Endothelial cell of umbilical vein (primary cell): Measurements from ENCODE around the gene RFX2. TPM values are rescaled to one million over a fixed set of nuclear protein-coding genes. Genes with fewer than 3 reads are reported as not detected.

Source experiments
- BruUV-seq: library from RNA; stranded (reverse); fragments of 400-500 nt; replicated peaks from 2 replicates; lab custom pipeline; 2021; lab: Mats Ljungman, UMichigan
- CTCF ChIA-PET: fragments of 300-600, 350-600 bp; sonication (Branson Sonifier 250); formaldehyde crosslinking; loops from one replicate; lab custom pipeline; 2021; ENCODE audit warnings: antibody characterized with exemption, inconsistent platforms; lab: Charles Lee
- POLR2A ChIA-PET: fragments of 300-600, 350-600 bp; sonication (Branson Sonifier 250); formaldehyde crosslinking; loops from one replicate; lab custom pipeline; 2021; ENCODE audit warnings: antibody characterized with exemption, inconsistent platforms; lab: Charles Lee
- DNase-seq: peaks from one replicate; pipeline ENCODE4 v3.0.0-alpha.2; 2011; ENCODE audit warnings: low read depth, low spot score
- FAIRE-seq: peaks from 2 replicates; lab custom pipeline; 2011; peaks lifted over from hg19 to GRCh38; lab: Jason Lieb, UNC
- H2AFZ ChIP-seq: 2 replicates; pipeline ENCODE4 v1.6.0; 2012; ENCODE audit warnings: low read depth, low read length, control low read depth, inconsistent platforms
- H3K27ac ChIP-seq: 2 replicates; pipeline ENCODE4 v1.5.1; 2011; ENCODE audit warnings: low read depth, mild to moderate bottlenecking, control low read depth, low read length, moderate library complexity; ENCODE audit not compliant: insufficient read depth
- H3K27me3 ChIP-seq, 2 experiments: 2 replicates each; pipeline versions ENCODE4 v1.6.0 to v1.6.1; 2011; ENCODE audit warnings: low read length in 2 of 2, mixed read lengths in 1 of 2; ENCODE audit not compliant: control insufficient read depth in 2 of 2, insufficient read depth in 2 of 2
- H3K36me3 ChIP-seq, 2 experiments: 2 replicates in 1 of 2; 3 replicates in 1 of 2; pipeline ENCODE4 v1.5.1; 2011; ENCODE audit warnings: low read length in 2 of 2, mild to moderate bottlenecking in 1 of 2, moderate library complexity in 1 of 2; ENCODE audit not compliant: control insufficient read depth in 2 of 2, insufficient read depth in 2 of 2; ENCODE audit errors: extremely low read depth in 1 of 2
- H3K4me1 ChIP-seq: 3 replicates; pipeline ENCODE4 v1.5.1; 2011; ENCODE audit warnings: mild to moderate bottlenecking, low read length; ENCODE audit not compliant: control insufficient read depth, insufficient read depth; ENCODE audit errors: extremely low read depth
- H3K4me2 ChIP-seq: 2 replicates; pipeline ENCODE4 v1.6.1; 2011; ENCODE audit warnings: low read length, control low read depth, mixed read lengths; ENCODE audit not compliant: insufficient read depth
- H3K4me3 ChIP-seq, 3 experiments: fragments of 200-600 bp in 1 of 3; sonication (generic), shearing (Covaris generic) in 1 of 3; replicated peaks in 1 of 3; 2 replicates each; pipeline ENCODE4 v1.5.1; 2011 to 2016; ENCODE audit warnings: control low read depth in 3 of 3, low read length in 3 of 3, mild to moderate bottlenecking in 2 of 3, inconsistent platforms in 1 of 3, low read depth in 1 of 3, moderate library complexity in 1 of 3; ENCODE audit not compliant: insufficient read depth in 1 of 3
- H3K79me2 ChIP-seq: 2 replicates; pipeline ENCODE4 v1.6.0; 2012; ENCODE audit warnings: low read length, inconsistent platforms; ENCODE audit not compliant: control insufficient read depth, insufficient read depth
- H3K9ac ChIP-seq: replicated peaks from 2 replicates; pipeline ENCODE3; 2011; ENCODE audit warnings: low read length, control low read depth; ENCODE audit not compliant: insufficient read depth; ENCODE audit errors: extremely low read depth
- H3K9me1 ChIP-seq: replicated peaks from 3 replicates; pipeline ENCODE4 v1.6.0; 2011; ENCODE audit warnings: mild to moderate bottlenecking, low read length; ENCODE audit not compliant: control insufficient read depth, insufficient read depth; ENCODE audit errors: extremely low read depth
- H3K9me3 ChIP-seq: replicated peaks from 2 replicates; pipeline ENCODE4 v1.5.1; 2012; ENCODE audit warnings: low read length, inconsistent platforms; ENCODE audit not compliant: control insufficient read depth, insufficient read depth
- H4K20me1 ChIP-seq: replicated peaks from 2 replicates; pipeline ENCODE3; 2011; ENCODE audit warnings: mild to moderate bottlenecking, low read length; ENCODE audit not compliant: control insufficient read depth, insufficient read depth; ENCODE audit errors: extremely low read depth
- POLR2A ChIP-seq: IDR thresholded peaks from 2 replicates; pipeline ENCODE4 v1.6.1; 2012; ENCODE audit warnings: low read depth, mild to moderate bottlenecking, control low read depth, low read length
- dilution Hi-C: fragments of 300-500 bp; cut with MboI; formaldehyde crosslinking; loops from one replicate; pipeline ENCODE4 v1.15.0; 2019; ENCODE audit warnings: low sequenced_read_pairs; ENCODE audit not compliant: extremely low pct_ligation_motif_present
- intact Hi-C: fragments of 100-400 bp; cut with micrococcal nuclease; formaldehyde crosslinking; loops from one replicate; pipeline ENCODE4 v1.10.0; 2022
- polyA plus RNA-seq, 4 experiments: library from polyadenylated mRNA; depleted of rRNA in 3 of 4; stranded (reverse) in 3 of 4; unstranded in 1 of 4; fragments of >200 nt; gene quantifications; 2 replicates each; pipeline versions ENCODE4 v1.2.1 to v1.2.3, GENCODE V29; 2011 to 2012; ENCODE audit warnings: missing spikeins in 1 of 4
- total RNA-seq: library from RNA; stranded (reverse); gene quantifications from 2 replicates; pipeline ENCODE4 v1.2.3, GENCODE V29; 2021
- TF ChIP-seq, protein P1 (sequence below), 2 donors: IDR thresholded peaks; 1 replicate in 1 of 2; 2 replicates in 1 of 2; pipeline ENCODE4 v1.5.1; 2011; ENCODE audit warnings: low read length in 2 of 2, mild to moderate bottlenecking in 2 of 2, moderate library complexity in 2 of 2, control low read depth in 1 of 2, inconsistent platforms in 1 of 2, low read depth in 1 of 2; ENCODE audit not compliant: insufficient read depth in 1 of 2; ENCODE audit errors: extremely low read depth in 1 of 2

The RFX2 gene
- total and polyA plus RNA-seq, 2 donors (not counting 3 experiments of a cell fraction or from before 2014, with no cell fraction given): 16.1 to 19.0 TPM

DNA sequence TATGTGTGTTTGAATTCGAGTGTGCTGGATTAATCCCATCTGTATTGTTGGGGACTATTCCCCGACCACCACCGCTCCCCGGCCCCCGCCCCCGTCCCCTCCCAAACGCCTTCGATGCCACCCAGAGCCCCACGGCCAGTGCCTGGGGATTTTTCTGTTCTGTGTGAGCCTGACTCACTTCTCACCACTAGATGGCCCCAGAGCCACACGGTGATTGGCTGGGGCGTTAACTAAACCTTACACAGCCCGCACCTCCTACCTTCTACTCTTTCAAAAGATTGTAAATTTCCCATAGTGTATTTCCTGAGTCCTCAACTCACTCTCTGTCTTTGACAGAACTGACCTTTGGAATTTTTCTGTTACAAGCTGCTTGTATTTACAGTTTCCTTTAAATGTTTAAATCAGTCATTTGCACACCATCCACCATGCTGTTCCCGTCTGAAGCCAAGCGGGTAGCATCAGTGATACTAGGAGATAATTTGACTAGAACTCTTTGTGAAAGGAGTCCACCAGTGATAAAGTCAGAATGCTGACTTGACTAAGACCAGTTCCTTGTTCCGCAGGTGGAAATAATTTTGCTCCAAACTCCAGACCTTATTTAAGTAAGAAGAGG, 61.4 kb downstream of the RFX2 start:
- DNase-seq: peak; percentile 77
- no peak overlapping the region for H3K9ac ChIP-seq
- intact Hi-C loops: loop anchor here (1.0 to 5.0 kb wide), 6 partner anchors 62 to 373 kb away; partner anchors contain the start of gene KHSRP

More for the DNA sequence above, 61.4 kb downstream of the RFX2 start:
- no peaks in the 10 kb centered on the region for H4K20me1 ChIP-seq
- no peaks in the 10 kb centered on the region for H3K79me2 ChIP-seq
- no TSS peak for BruUV-seq
- no peaks in the 10 kb centered on the region for H3K27me3 ChIP-seq
- dilution Hi-C loops: loop anchor here (25.0 kb wide), 1 partner anchor 88 kb away; the partner anchor contains the start of gene ACSBG2
- H3K27ac ChIP-seq: peak overlapping the region; percentile 20
- H3K4me3 ChIP-seq: no peak overlapping the region
- TF ChIP-seq, protein P1, sequence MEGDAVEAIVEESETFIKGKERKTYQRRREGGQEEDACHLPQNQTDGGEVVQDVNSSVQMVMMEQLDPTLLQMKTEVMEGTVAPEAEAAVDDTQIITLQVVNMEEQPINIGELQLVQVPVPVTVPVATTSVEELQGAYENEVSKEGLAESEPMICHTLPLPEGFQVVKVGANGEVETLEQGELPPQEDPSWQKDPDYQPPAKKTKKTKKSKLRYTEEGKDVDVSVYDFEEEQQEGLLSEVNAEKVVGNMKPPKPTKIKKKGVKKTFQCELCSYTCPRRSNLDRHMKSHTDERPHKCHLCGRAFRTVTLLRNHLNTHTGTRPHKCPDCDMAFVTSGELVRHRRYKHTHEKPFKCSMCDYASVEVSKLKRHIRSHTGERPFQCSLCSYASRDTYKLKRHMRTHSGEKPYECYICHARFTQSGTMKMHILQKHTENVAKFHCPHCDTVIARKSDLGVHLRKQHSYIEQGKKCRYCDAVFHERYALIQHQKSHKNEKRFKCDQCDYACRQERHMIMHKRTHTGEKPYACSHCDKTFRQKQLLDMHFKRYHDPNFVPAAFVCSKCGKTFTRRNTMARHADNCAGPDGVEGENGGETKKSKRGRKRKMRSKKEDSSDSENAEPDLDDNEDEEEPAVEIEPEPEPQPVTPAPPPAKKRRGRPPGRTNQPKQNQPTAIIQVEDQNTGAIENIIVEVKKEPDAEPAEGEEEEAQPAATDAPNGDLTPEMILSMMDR (IDR thresholded peaks at IDR 0.05; ENCODE audit: extremely low read depth in 1 of 2, insufficient read depth in 1 of 2, low read depth in 1 of 2, low read length in 2 of 2): peak; percentile 61 to 83
- no peak for TF ChIP-seq POLR2A
- H3K9me3 ChIP-seq: no peaks in the 10 kb centered on the region
- H3K9me1 ChIP-seq: no peaks in the 10 kb centered on the region
- FAIRE-seq: peak; percentile 85
- POLR2A ChIA-PET: interaction anchor here (1.4 kb wide), 1 partner anchor 8 kb away, joined by 5 read pairs; no protein-coding TSS in a partner anchor
- no peaks in the 10 kb centered on the region for H3K36me3 ChIP-seq
- peaks cover 4% of the 10 kb centered on the region for H3K4me1 ChIP-seq
- no peak overlapping the region for H3K4me2 ChIP-seq
- peak overlapping the region; percentile 35 for H2AFZ ChIP-seq
- CTCF ChIA-PET: interaction anchor here (0.6 to 6.9 kb wide), 37 partner anchors 8 to 376 kb away, joined by 3 to 340 read pairs (median 5); no protein-coding TSS in a partner anchor
